ENCODE measurements around the gene GPRIN1. TPM values are rescaled to one million over a fixed set of nuclear protein-coding genes. Genes with fewer than 3 reads are reported as not detected.

Gene GPRIN1
- total RNA-seq, 3 donors from 2014 or later, result 0.64 to 1.2 (median 0.98) TPM

- Histone ChIP-seq H3K4me1 (peaks cover 0 to 4% of the 10 kb centered on the region in 2 donors), H3K27me3 (peaks cover 3 to 23% of the 10 kb centered on the region in 2 donors), H3K36me3 (no peaks in the 10 kb centered on the region), H3K9me3 (no peaks in the 10 kb centered on the region), H3K27ac (no peak overlapping the region), H3K4me3 (no peak overlapping the region)
- TF ChIP-seq CTCF (IDR thresholded peaks at IDR 0.05) (no peak), POLR2A (IDR thresholded peaks at IDR 0.05) (no peak), POLR2AphosphoS5 (IDR thresholded peaks at IDR 0.05) (no peak)
- intact Hi-C loops (cut with DNase I; ENCODE audit: low total_unique reads), result no loop called here
- peak; percentile 34 to 79 for DNase-seq (ENCODE audit: low spot score in 2 of 2)
Observed at GRCh38 chr5:176611435-176611834, 1.5 kb upstream of the GPRIN1 start.

- Histone ChIP-seq H3K4me1 (peaks cover 0 to 4% of the 10 kb centered on the region in 2 donors), H3K9me3 (no peaks in the 10 kb centered on the region), H3K27me3 (peaks cover 3 to 13% of the 10 kb centered on the region in 2 donors), H3K27ac (no peak overlapping the region), H3K4me3 (peak overlapping the region; percentile 47 to 83 (median 62)), H3K36me3 (no peaks in the 10 kb centered on the region)
- DNase-seq (ENCODE audit: low spot score in 2 of 2), result no peak
- no peak for TF ChIP-seq POLR2AphosphoS5 (IDR thresholded peaks at IDR 0.05)
- no peak for TF ChIP-seq CTCF (IDR thresholded peaks at IDR 0.05)
- no peak for TF ChIP-seq POLR2A (IDR thresholded peaks at IDR 0.05)
- intact Hi-C loops (cut with DNase I; ENCODE audit: low total_unique reads), result no loop called here
Observed at GRCh38 chr5:176610435-176610773, 448 bp upstream of the GPRIN1 start.

GRCh38 chr5:176608937-176609723 lies 826 bp downstream of the GPRIN1 start:
- Histone ChIP-seq H3K4me3 (peak overlapping the region; percentile 47 to 83 (median 62)), H3K4me1 (peaks cover 0 to 4% of the 10 kb centered on the region in 2 donors), H3K9me3 (no peaks in the 10 kb centered on the region), H3K27me3 (peaks cover 3 to 5% of the 10 kb centered on the region in 2 donors), H3K27ac (no peak overlapping the region), H3K36me3 (no peaks in the 10 kb centered on the region)
- no peak for DNase-seq (ENCODE audit: low spot score in 2 of 2)
- intact Hi-C loops (cut with DNase I; ENCODE audit: low total_unique reads), result no loop called here
- TF ChIP-seq POLR2AphosphoS5 (IDR thresholded peaks at IDR 0.05), result no peak
- TF ChIP-seq POLR2A (IDR thresholded peaks at IDR 0.05), result no peak

- no peak for DNase-seq (ENCODE audit: low spot score in 2 of 2)
- Histone ChIP-seq H3K4me1 (peaks cover 0 to 4% of the 10 kb centered on the region in 2 donors), H3K4me3 (no peak overlapping the region), H3K27ac (no peak overlapping the region), H3K36me3 (no peaks in the 10 kb centered on the region), H3K9me3 (no peaks in the 10 kb centered on the region), H3K27me3 (peaks cover 3 to 5% of the 10 kb centered on the region in 2 donors)
- intact Hi-C loops (cut with DNase I; ENCODE audit: low total_unique reads), result no loop called here
- no peak for TF ChIP-seq POLR2A (IDR thresholded peaks at IDR 0.05)
- no peak for TF ChIP-seq POLR2AphosphoS5 (IDR thresholded peaks at IDR 0.05)
- no peak for TF ChIP-seq CTCF (IDR thresholded peaks at IDR 0.05)
Observed at GRCh38 chr5:176608142-176608705, 1.7 kb downstream of the GPRIN1 start.

- Histone ChIP-seq H3K36me3 (no peaks in the 10 kb centered on the region), H3K27ac (no peak overlapping the region), H3K9me3 (no peaks in the 10 kb centered on the region), H3K4me3 (no peak overlapping the region), H3K27me3 (peaks cover 0 to 3% of the 10 kb centered on the region in 2 donors), H3K4me1 (peaks cover 0 to 4% of the 10 kb centered on the region in 2 donors)
- no peak for DNase-seq (ENCODE audit: low spot score in 2 of 2)
- intact Hi-C loops (cut with DNase I; ENCODE audit: low total_unique reads), result no loop called here
- TF ChIP-seq POLR2A (IDR thresholded peaks at IDR 0.05) (no peak), CTCF (IDR thresholded peaks at IDR 0.05) (no peak), POLR2AphosphoS5 (IDR thresholded peaks at IDR 0.05) (no peak)
Observed at GRCh38 chr5:176606875-176607274, 3.1 kb downstream of the GPRIN1 start.

Measured in breast epithelium (tissue), 4 donors.